H1 (cell line): Measurements from ENCODE around the gene MED16. TPM values are rescaled to one million over a fixed set of nuclear protein-coding genes. Genes with fewer than 3 reads are reported as not detected.

Source experiments
- CTCF ChIA-PET: fragments of 300-600 bp; sonication (Branson Sonifier 250); formaldehyde crosslinking; loops from one replicate; lab custom pipeline; 2021; ENCODE audit not compliant: partially characterized antibody; lab: Charles Lee
- POLR2A ChIA-PET: fragments of 300-600 bp; sonication (Branson Sonifier 250); formaldehyde crosslinking; loops from one replicate; lab custom pipeline; 2021; ENCODE audit warnings: inconsistent platforms; ENCODE audit not compliant: partially characterized antibody; lab: Charles Lee
- DNase-seq, 2 experiments: peaks; one replicate each; pipeline versions ENCODE4 v3.0.0 to v3.0.0-alpha.2; 2010 to 2022; ENCODE audit warnings: low spot score in 2 of 2, low read depth in 1 of 2, mixed read lengths in 1 of 2
- FAIRE-seq: peaks from 2 replicates; lab custom pipeline; 2011; peaks lifted over from hg19 to GRCh38; lab: Jason Lieb, UNC
- H2AFZ ChIP-seq: 2 replicates; pipeline ENCODE4 v1.8.1; 2012; ENCODE audit warnings: low read length, inconsistent platforms
- H2AK5ac ChIP-seq: 2 replicates; pipeline ENCODE4 v1.6.1; 2013; ENCODE audit warnings: low read depth, low read length
- H2BK120ac ChIP-seq: replicated peaks from 2 replicates; pipeline ENCODE3; 2013; ENCODE audit warnings: low read depth, low read length, inconsistent platforms
- H2BK12ac ChIP-seq: 2 replicates; pipeline ENCODE4 v1.6.1; 2013; ENCODE audit warnings: low read depth, low read length
- H2BK15ac ChIP-seq: 2 replicates; pipeline ENCODE4 v1.6.1; 2013; ENCODE audit warnings: low read length
- H2BK20ac ChIP-seq: 2 replicates; pipeline ENCODE4 v1.6.1; 2013; ENCODE audit warnings: low read length
- H2BK5ac ChIP-seq: 2 replicates; pipeline ENCODE4 v1.6.1; 2013; ENCODE audit warnings: low read depth, low read length
- H3K14ac ChIP-seq: 2 replicates; pipeline ENCODE4 v1.6.1; 2013; ENCODE audit warnings: inconsistent platforms; ENCODE audit not compliant: insufficient read length
- H3K18ac ChIP-seq: 2 replicates; pipeline ENCODE4 v1.6.1; 2013; ENCODE audit warnings: low read length; ENCODE audit errors: extremely low read depth
- H3K23ac ChIP-seq: 2 replicates; pipeline ENCODE4 v1.6.1; 2013; ENCODE audit warnings: inconsistent platforms; ENCODE audit not compliant: insufficient read length
- H3K23me2 ChIP-seq: 2 replicates; pipeline ENCODE4 v1.6.1; 2013; ENCODE audit warnings: low read depth, low read length
- H3K27ac ChIP-seq: 2 replicates; pipeline ENCODE4 v1.6.1; 2011; ENCODE audit warnings: low read depth, low read length, inconsistent platforms
- H3K27me3 ChIP-seq, 4 experiments: replicated peaks in 1 of 4; 1 replicate in 1 of 4; 2 replicates in 3 of 4; pipeline versions ENCODE4 v1.6.1 to v1.8.1; 2011 to 2013; ENCODE audit warnings: low read length in 3 of 4, mild to moderate bottlenecking in 3 of 4, inconsistent platforms in 2 of 4, mixed read lengths in 2 of 4, moderate library complexity in 1 of 4; ENCODE audit not compliant: control insufficient read depth in 3 of 4, insufficient read depth in 3 of 4; ENCODE audit errors: extremely low read depth in 1 of 4
- H3K36me3 ChIP-seq, 4 experiments: 2 replicates each; pipeline versions ENCODE4 v1.6.1 to v1.8.1; 2011 to 2013; ENCODE audit warnings: mild to moderate bottlenecking in 4 of 4, low read length in 3 of 4, moderate library complexity in 2 of 4, control low read depth in 1 of 4, inconsistent platforms in 1 of 4; ENCODE audit not compliant: insufficient read depth in 4 of 4, control insufficient read depth in 2 of 4
- H3K4ac ChIP-seq: replicated peaks from 2 replicates; pipeline ENCODE3; 2013; ENCODE audit warnings: low read length, low read depth, mixed read lengths, inconsistent platforms; ENCODE audit not compliant: insufficient read length
- H3K4me1 ChIP-seq, 4 experiments: replicated peaks in 1 of 4; 1 replicate in 1 of 4; 2 replicates in 3 of 4; pipeline versions ENCODE4 v1.6.1 to v1.8.1; 2011 to 2013; ENCODE audit warnings: low read length in 3 of 4, inconsistent platforms in 2 of 4, mixed read lengths in 1 of 4; ENCODE audit not compliant: insufficient read depth in 4 of 4, control insufficient read depth in 3 of 4
- H3K4me2 ChIP-seq, 2 experiments: 2 replicates each; pipeline versions ENCODE4 v1.6.1 to v1.8.1; 2011 to 2013; ENCODE audit warnings: low read depth in 2 of 2, low read length in 2 of 2, control low read depth in 1 of 2, inconsistent platforms in 1 of 2, mild to moderate bottlenecking in 1 of 2; ENCODE audit not compliant: insufficient read depth in 1 of 2
- H3K4me3 ChIP-seq, 4 experiments: fragments of 200-600, 300-600 bp in 1 of 4; sonication (generic), shearing (Covaris generic), sonication (Bioruptor Twin) in 1 of 4; 2 replicates each; pipeline versions ENCODE4 v1.5.1 to v1.8.1; 2011 to 2016; ENCODE audit warnings: low read length in 4 of 4, low read depth in 3 of 4, control low read depth in 2 of 4, inconsistent platforms in 2 of 4, mild to moderate bottlenecking in 2 of 4, mixed read lengths in 1 of 4, moderate library complexity in 1 of 4; ENCODE audit not compliant: insufficient read depth in 2 of 4; ENCODE audit errors: extremely low read depth in 1 of 4
- H3K56ac ChIP-seq: replicated peaks from 2 replicates; pipeline ENCODE3; 2013; ENCODE audit warnings: low read depth, mild to moderate bottlenecking, mixed read lengths, low read length, inconsistent platforms; ENCODE audit not compliant: insufficient read length
- H3K79me1 ChIP-seq: 2 replicates; pipeline ENCODE4 v1.6.1; 2013; ENCODE audit warnings: low read depth, low read length, control low read depth
- H3K79me2 ChIP-seq, 2 experiments: 2 replicates each; pipeline versions ENCODE4 v1.6.1 to v1.8.1; 2012 to 2013; ENCODE audit warnings: low read length in 2 of 2, mild to moderate bottlenecking in 2 of 2, inconsistent platforms in 1 of 2; ENCODE audit not compliant: insufficient read depth in 2 of 2, control insufficient read depth in 1 of 2
- H3K9ac ChIP-seq, 4 experiments: replicated peaks in 1 of 4; 1 replicate in 1 of 4; 2 replicates in 3 of 4; pipeline versions ENCODE4 v1.6.1 to v1.8.1; 2011 to 2013; ENCODE audit warnings: low read depth in 3 of 4, low read length in 3 of 4, control low read depth in 2 of 4, mild to moderate bottlenecking in 2 of 4, moderate library complexity in 2 of 4, inconsistent platforms in 1 of 4; ENCODE audit errors: extremely low read depth in 1 of 4
- H3K9me3 ChIP-seq, 2 experiments: 2 replicates each; pipeline versions ENCODE4 v1.6.1 to v1.8.1; 2012 to 2013; ENCODE audit warnings: mild to moderate bottlenecking in 2 of 2, moderate library complexity in 2 of 2, control low read depth in 1 of 2, inconsistent platforms in 1 of 2, low read depth in 1 of 2, low read length in 1 of 2, mixed read lengths in 1 of 2; ENCODE audit not compliant: insufficient read depth in 2 of 2
- H4K20me1 ChIP-seq, 2 experiments: replicated peaks in 1 of 2; 2 replicates each; pipeline versions ENCODE3 to v1.8.1; 2011 to 2013; ENCODE audit warnings: inconsistent platforms in 2 of 2, low read length in 2 of 2, mild to moderate bottlenecking in 1 of 2; ENCODE audit not compliant: insufficient read depth in 2 of 2, control insufficient read depth in 1 of 2
- H4K5ac ChIP-seq: 2 replicates; pipeline ENCODE4 v1.6.1; 2013; ENCODE audit warnings: low read length, low read depth, mixed read lengths, inconsistent platforms; ENCODE audit not compliant: insufficient read length
- H4K8ac ChIP-seq: 2 replicates; pipeline ENCODE4 v1.8.0; 2013; ENCODE audit warnings: mild to moderate bottlenecking, moderate library complexity, low read length, inconsistent platforms; ENCODE audit not compliant: insufficient read depth; ENCODE audit errors: extremely low read depth
- H4K91ac ChIP-seq: replicated peaks from 2 replicates; pipeline ENCODE3; 2013; ENCODE audit warnings: low read length, mixed read lengths, inconsistent platforms; ENCODE audit not compliant: insufficient read length
- BRCA1 ChIP-seq: IDR thresholded peaks from 2 replicates; pipeline ENCODE4 v1.6.1; 2012; ENCODE audit warnings: low read depth, low read length, improper control_type of control experiment
- CEBPB ChIP-seq: IDR thresholded peaks from 2 replicates; pipeline ENCODE4 v1.6.1; 2012; ENCODE audit warnings: low read depth, low read length
- EGR1 ChIP-seq: IDR thresholded peaks from 2 replicates; pipeline ENCODE4 v1.6.1; 2011; ENCODE audit warnings: low read depth, low read length, borderline replicate concordance
- HDAC2 ChIP-seq, 2 experiments: fragments of 300-600 bp in 1 of 2; sonication (generic) in 1 of 2; IDR thresholded peaks; 2 replicates each; pipeline ENCODE4 v1.6.1; 2011 to 2012; ENCODE audit warnings: low read depth in 2 of 2, low read length in 2 of 2, mild to moderate bottlenecking in 2 of 2, moderate library complexity in 2 of 2, borderline replicate concordance in 1 of 2, inconsistent platforms in 1 of 2
- KDM5A ChIP-seq: fragments of 200-600 bp; IDR thresholded peaks from 2 replicates; pipeline ENCODE4 v1.7.1; 2012; ENCODE audit warnings: mild to moderate bottlenecking, low read length, inconsistent platforms, mixed read lengths
- NANOG ChIP-seq: IDR thresholded peaks from 2 replicates; pipeline ENCODE4 v1.6.1; 2011; ENCODE audit warnings: low read length, low read depth, mild to moderate bottlenecking, inconsistent platforms; ENCODE audit not compliant: insufficient read depth, poor library complexity, severe bottlenecking
- SIX5 ChIP-seq: IDR thresholded peaks from 2 replicates; pipeline ENCODE4 v1.6.1; 2011; ENCODE audit warnings: mild to moderate bottlenecking, low read depth, low read length
- WGBS, 2 experiments: shearing (Covaris generic) in 1 of 2; methylation state at CpG; one replicate each; pipeline versions ENCODE4 v1.1.6 to v1.1.7; 2013 to 2015; ENCODE audit warnings: low lambda C conversion rate in 2 of 2, mixed read lengths in 2 of 2, inconsistent platforms in 1 of 2, low coverage in 1 of 2, missing lambda C conversion rate in 1 of 2; ENCODE audit not compliant: insufficient replicate concordance in 2 of 2, insufficient coverage in 1 of 2, insufficient read length in 1 of 2; ENCODE audit errors: extremely low coverage in 1 of 2, missing lambda C conversion rate in 1 of 2; 5-methylcytosine and 5-hydroxymethylcytosine counted together
- polyA plus RNA-seq, 7 experiments: library from polyadenylated mRNA; depleted of rRNA in 3 of 7; stranded (reverse) in 5 of 7; unstranded in 2 of 7; fragments of >200 nt in 5 of 7; fragments of 200-250 nt in 2 of 7; gene quantifications; 1 replicate in 5 of 7; 2 replicates in 1 of 7; 4 replicates in 1 of 7; pipeline versions ENCODE4 v1.2.1 to v1.2.3, GENCODE V29; 2011 to 2013; ENCODE audit warnings: missing spikeins in 2 of 7, mixed read lengths in 2 of 7
- total RNA-seq: library from RNA; stranded (reverse); fragmentation: NEBNext Ultra II Directional; extraction: Animal tissue kit (Norgen Biotek cat#: 25700); gene quantifications from 2 replicates; pipeline ENCODE4 v1.2.1, GENCODE V29; 2021
- TF ChIP-seq, protein P1 (sequence below): IDR thresholded peaks from 2 replicates; pipeline ENCODE4 v1.6.1; 2012; ENCODE audit warnings: low read length, inconsistent platforms

The MED16 gene
- total and polyA plus RNA-seq, 2 of the 8 experiments (the other 6 are each of a cell fraction or from before 2014, with no cell fraction given): 51.0 to 67.2 TPM

DNA sequence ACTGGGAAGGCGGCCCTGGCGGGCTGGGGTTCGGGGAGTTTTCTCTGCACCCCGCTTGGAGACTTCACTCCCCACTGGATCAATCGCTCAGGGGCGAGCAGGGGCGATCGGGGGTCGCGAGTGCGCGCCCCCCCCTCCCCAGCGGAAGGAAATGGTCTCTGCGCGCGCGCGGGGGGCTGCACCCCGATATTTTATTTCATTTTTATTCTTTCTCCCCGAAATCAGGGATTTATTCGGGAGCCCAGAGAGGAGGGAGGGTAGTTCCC is 33.3 kb upstream of the MED16 start:
- no peak overlapping the region for H2BK120ac ChIP-seq
- H3K27me3 ChIP-seq: peaks cover 2 to 5% (median 3%) of the 10 kb centered on the region in 4 experiments; a peak in 6 of 7 replicates
- H3K36me3 ChIP-seq: peaks cover 0 to 12% (median 5%) of the 10 kb centered on the region in 4 experiments; a peak in 2 of 8 replicates
- 0% methylated on average over 3 of the region's 21 CpGs; no CpG with 5 or more reads in 1 of the 2 experiments for WGBS, 2 experiments
- no peak overlapping the region for H2AFZ ChIP-seq
- H2BK5ac ChIP-seq: no peak overlapping the region
- H2BK12ac ChIP-seq: no peak overlapping the region
- CTCF ChIA-PET: no interaction called here
- no peak for DNase-seq
- POLR2A ChIA-PET: interaction anchor here (1.3 kb wide), 1 partner anchor 51 kb away, joined by 3 read pairs; no protein-coding TSS in a partner anchor
- H2BK15ac ChIP-seq: no peak overlapping the region
- peak overlapping the region; percentile 32; the same call in 1 of the 2 replicates for H3K18ac ChIP-seq
- no peak overlapping the region for H3K56ac ChIP-seq
- peaks cover 0 to 19% of the 10 kb centered on the region in 2 experiments; a peak in 2 of 4 replicates for H3K79me2 ChIP-seq
- H3K4me1 ChIP-seq: peaks cover 2 to 8% (median 6%) of the 10 kb centered on the region in 4 experiments
- peaks cover 6% of the 10 kb centered on the region; the same call in 1 of the 2 replicates for H3K79me1 ChIP-seq
- peak overlapping the region; percentile 85 for H4K91ac ChIP-seq
- TF ChIP-seq BRCA1 (no peak), NANOG (no peak), SIX5 (no peak), HDAC2 (IDR thresholded peaks at IDR 0.05; ENCODE audit: borderline replicate concordance in 1 of 2, low read depth in 2 of 2, low read length in 2 of 2) (no peak), CEBPB (no peak), KDM5A (no peak), EGR1 (no peak)
- TF ChIP-seq, protein P1, sequence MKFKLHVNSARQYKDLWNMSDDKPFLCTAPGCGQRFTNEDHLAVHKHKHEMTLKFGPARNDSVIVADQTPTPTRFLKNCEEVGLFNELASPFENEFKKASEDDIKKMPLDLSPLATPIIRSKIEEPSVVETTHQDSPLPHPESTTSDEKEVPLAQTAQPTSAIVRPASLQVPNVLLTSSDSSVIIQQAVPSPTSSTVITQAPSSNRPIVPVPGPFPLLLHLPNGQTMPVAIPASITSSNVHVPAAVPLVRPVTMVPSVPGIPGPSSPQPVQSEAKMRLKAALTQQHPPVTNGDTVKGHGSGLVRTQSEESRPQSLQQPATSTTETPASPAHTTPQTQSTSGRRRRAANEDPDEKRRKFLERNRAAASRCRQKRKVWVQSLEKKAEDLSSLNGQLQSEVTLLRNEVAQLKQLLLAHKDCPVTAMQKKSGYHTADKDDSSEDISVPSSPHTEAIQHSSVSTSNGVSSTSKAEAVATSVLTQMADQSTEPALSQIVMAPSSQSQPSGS: no peak
- no peaks in the 10 kb centered on the region for H3K9me3 ChIP-seq
- no peak overlapping the region for H3K4ac ChIP-seq
- H3K4me3 ChIP-seq: peak overlapping the region; percentile 65 to 97 (median 76)
- H3K23me2 ChIP-seq: peaks cover 6% of the 10 kb centered on the region
- peak overlapping the region in 2 of 4 experiments; percentile 34 to 57; a peak in 4 of 7 replicates for H3K9ac ChIP-seq
- no peak overlapping the region for H3K14ac ChIP-seq
- H2AK5ac ChIP-seq: no peak overlapping the region
- H3K27ac ChIP-seq: no peak overlapping the region; the same call in 1 of the 2 replicates
- no peak overlapping the region for H4K8ac ChIP-seq
- no peak for FAIRE-seq
- no peak overlapping the region for H4K5ac ChIP-seq
- H4K20me1 ChIP-seq: peaks cover 0 to 6% of the 10 kb centered on the region in 2 experiments
- no peak overlapping the region for H3K23ac ChIP-seq
- no peak overlapping the region for H2BK20ac ChIP-seq
- peak overlapping the region; percentile 63 to 71; a peak in 3 of 4 replicates for H3K4me2 ChIP-seq
